ENCODE measurements around the gene RASA2.

GRCh38 chr3:141542202-141542969 lies 55.6 kb downstream of the RASA2 start:
- TF ChIP-seq CTCF (IDR thresholded peaks at IDR 0.05; ENCODE audit: low read depth, low read length, missing input control) (no peak), SP1 (IDR thresholded peaks at IDR 0.05) (no peak), TAF1 (conservative IDR thresholded peaks at IDR 0.05) (no peak)
